OCI-LY3 (cell line): ENCODE results near the gene SLC26A6.

Experiments used
- H2AFZ ChIP-seq: fragments of 200-600, 300-600 bp; shearing (Covaris generic); 2 replicates; pipeline ENCODE4 v1.6.0; 2014; ENCODE audit warnings: antibody characterized with exemption, low read depth, low read length
- H3K27ac ChIP-seq: fragments of 200-600, 300-600 bp; sonication (generic); 2 replicates; pipeline ENCODE4 v1.5.1; 2014; ENCODE audit warnings: mild to moderate bottlenecking, low read length, moderate library complexity, mixed read lengths
- H3K27me3 ChIP-seq: fragments of 200-600, 300-600 bp; sonication (generic); 2 replicates; pipeline ENCODE4 v1.6.1; 2014; ENCODE audit warnings: low read depth, low read length, mixed read lengths
- H3K36me3 ChIP-seq: fragments of 200-600, 300-600 bp; sonication (generic); replicated peaks from 2 replicates; pipeline ENCODE3; 2014; ENCODE audit warnings: low read depth, low read length, mixed read lengths
- H3K4me1 ChIP-seq: fragments of 300-600, 200-600 bp; sonication (generic); 2 replicates; pipeline ENCODE4 v1.6.1; 2014; ENCODE audit warnings: low read length, mixed read lengths
- H3K4me2 ChIP-seq: fragments of 200-600, 300-600 bp; sonication (generic); 2 replicates; pipeline ENCODE4 v1.6.1; 2014; ENCODE audit warnings: low read length, mixed read lengths
- H3K4me3 ChIP-seq: fragments of 300-600, 200-600 bp; sonication (generic); 2 replicates; pipeline ENCODE4 v1.5.1; 2014; ENCODE audit warnings: antibody characterized with exemption, mild to moderate bottlenecking, low read length, moderate library complexity
- H3K79me2 ChIP-seq: fragments of 300-600, 200-600 bp; shearing (Covaris generic); 2 replicates; pipeline ENCODE4 v1.6.1; 2014; ENCODE audit warnings: mild to moderate bottlenecking, low read length, mixed read lengths
- H3K9ac ChIP-seq: fragments of 300-600, 200-600 bp; shearing (Covaris generic); 2 replicates; pipeline ENCODE4 v1.6.0; 2014; ENCODE audit warnings: mild to moderate bottlenecking, low read length, moderate library complexity
- H3K9me3 ChIP-seq: fragments of 200-600, 300-600 bp; shearing (Covaris generic); 2 replicates; pipeline ENCODE4 v1.6.1; 2014; ENCODE audit warnings: low read length, mixed read lengths; ENCODE audit not compliant: insufficient read depth
- H4K20me1 ChIP-seq: fragments of 200-600, 300-600 bp; sonication (generic); 2 replicates; pipeline ENCODE4 v1.6.1; 2016; ENCODE audit warnings: low read length, mixed read lengths; ENCODE audit not compliant: insufficient read depth
- CTCF ChIP-seq: fragments of 200-600, 300-600 bp; sonication (generic); IDR thresholded peaks from 2 replicates; pipeline ENCODE4 v1.5.1; 2014; ENCODE audit warnings: antibody characterized with exemption, low read length, low read depth
- EZH2phosphoT487 ChIP-seq: fragments of 200-600 bp; shearing (Covaris generic); IDR thresholded peaks from 2 replicates; pipeline ENCODE4 v1.6.1; 2018; ENCODE audit warnings: antibody characterized with exemption, mixed run types, low read depth

SLC26A6 gene

GRCh38 chr3:48629894-48630293, 5.4 kb downstream of the SLC26A6 start:
- H3K27me3 ChIP-seq = no peaks in the 10 kb centered on the region
- H3K9ac ChIP-seq = no peak overlapping the region
- no peak overlapping the region for H2AFZ ChIP-seq
- H3K9me3 ChIP-seq = no peaks in the 10 kb centered on the region
- 0 out of 2 replicates have a peak, but pooled peaks cover 4% of the 10 kb centered on the region for H3K79me2 ChIP-seq
- H3K27ac ChIP-seq = no peak overlapping the region
- no peak overlapping the region for H3K4me2 ChIP-seq
- H3K36me3 ChIP-seq = peaks cover 29% of the 10 kb centered on the region
- H3K4me1 ChIP-seq = peaks cover 8% of the 10 kb centered on the region
- H3K4me3 ChIP-seq = no peak overlapping the region
- no peak for TF ChIP-seq CTCF
- no peak for TF ChIP-seq EZH2phosphoT487
- H4K20me1 ChIP-seq = peaks cover 9% of the 10 kb centered on the region; the same call in 1 of the 2 replicates

- Histone ChIP-seq H3K4me3 (no peak overlapping the region), H3K4me2 (no peak overlapping the region), H3K9me3 (no peaks in the 10 kb centered on the region), H4K20me1 (no peaks in the 10 kb centered on the region), H3K9ac (no peak overlapping the region), H2AFZ (no peak overlapping the region), H3K36me3 (peaks cover 29% of the 10 kb centered on the region), H3K27me3 (no peaks in the 10 kb centered on the region), H3K27ac (no peak overlapping the region), H3K4me1 (no peaks in the 10 kb centered on the region), H3K79me2 (no peaks in the 10 kb centered on the region)
- TF ChIP-seq CTCF (no peak), EZH2phosphoT487 (no peak)
Measured at GRCh38 chr3:48628277-48629017, 6.8 kb downstream of the SLC26A6 start.

- Histone ChIP-seq H3K4me2 (no peak overlapping the region), H3K27ac (no peak overlapping the region), H2AFZ (no peak overlapping the region), H4K20me1 (no peaks in the 10 kb centered on the region), H3K4me1 (no peaks in the 10 kb centered on the region), H3K9ac (no peak overlapping the region), H3K36me3 (peaks cover 26% of the 10 kb centered on the region), H3K4me3 (no peak overlapping the region), H3K79me2 (no peaks in the 10 kb centered on the region), H3K27me3 (no peaks in the 10 kb centered on the region), H3K9me3 (no peaks in the 10 kb centered on the region)
- TF ChIP-seq EZH2phosphoT487 (no peak), CTCF (no peak)
Measured at GRCh38 chr3:48625600-48625999, 9.7 kb downstream of the SLC26A6 start.

- Histone ChIP-seq H3K4me2 (no peak overlapping the region), H4K20me1 (no peaks in the 10 kb centered on the region), H3K4me1 (no peaks in the 10 kb centered on the region), H3K9ac (no peak overlapping the region), H2AFZ (no peak overlapping the region), H3K9me3 (peaks cover under 1% of the 10 kb centered on the region; the same call in 1 of the 2 replicates), H3K4me3 (no peak overlapping the region), H3K36me3 (peaks cover 25% of the 10 kb centered on the region), H3K79me2 (no peaks in the 10 kb centered on the region), H3K27ac (no peak overlapping the region), H3K27me3 (no peaks in the 10 kb centered on the region)
- TF ChIP-seq EZH2phosphoT487 = no peak
- no peak for TF ChIP-seq CTCF
Measured at GRCh38 chr3:48624767-48625166, 10.5 kb downstream of the SLC26A6 start.
